EL (cell line): ENCODE data around the gene PANK4.
A peak's percentile ranks its signal among the peaks of the same experiment; 100 is the strongest.

ENCODE experiments used
- DNase-seq: peaks from one replicate; pipeline ENCODE4 v3.0.0-alpha.2; 2016

The PANK4 gene

GRCh38 chr1:2494323-2494693 lies 32.1 kb downstream of the PANK4 start:
- DNase-seq = peak; percentile 87

- no peak for DNase-seq
Measured at GRCh38 chr1:2493691-2494322, 32.6 kb downstream of the PANK4 start.

GRCh38 chr1:2493218-2493617 lies 33.2 kb downstream of the PANK4 start:
- DNase-seq = no peak

GRCh38 chr1:2492091-2492490 lies 34.3 kb downstream of the PANK4 start:
- DNase-seq = no peak

GRCh38 chr1:2489615-2490014 lies 36.8 kb downstream of the PANK4 start:
- no peak for DNase-seq

GRCh38 chr1:2488688-2489087 lies 37.7 kb downstream of the PANK4 start:
- no peak for DNase-seq

- DNase-seq = no peak
Measured at GRCh38 chr1:2486558-2486957, 39.8 kb downstream of the PANK4 start.

- no peak for DNase-seq
Measured at GRCh38 chr1:2486041-2486440, 40.4 kb downstream of the PANK4 start.

GRCh38 chr1:2483970-2484369 lies 42.4 kb downstream of the PANK4 start:
- no peak for DNase-seq

- no peak for DNase-seq
Measured at GRCh38 chr1:2483026-2483425, 43.4 kb downstream of the PANK4 start.

GRCh38 chr1:2482588-2482987 lies 43.8 kb downstream of the PANK4 start:
- no peak for DNase-seq

GRCh38 chr1:2481885-2482284 lies 44.5 kb downstream of the PANK4 start:
- no peak for DNase-seq

- no peak for DNase-seq
Measured at GRCh38 chr1:2480986-2481364, 45.4 kb downstream of the PANK4 start.

GRCh38 chr1:2480236-2480985 lies 46.0 kb downstream of the PANK4 start:
- DNase-seq = no peak

- no peak for DNase-seq
Measured at GRCh38 chr1:2479618-2480017, 46.8 kb downstream of the PANK4 start.

GRCh38 chr1:2479186-2479585 lies 47.2 kb downstream of the PANK4 start:
- no peak for DNase-seq

GRCh38 chr1:2477791-2478499 lies 48.5 kb downstream of the PANK4 start:
- no peak for DNase-seq

- DNase-seq = no peak
Measured at GRCh38 chr1:2477309-2477708, 49.1 kb downstream of the PANK4 start.

GRCh38 chr1:2476061-2476999 lies 50.1 kb downstream of the PANK4 start, which contains the start of gene PLCH2:
TSS of gene PLCH2 (plus strand) at chr1:2476289. CDS start at chr1:2476589, 300 bp downstream.
- DNase-seq = no peak

GRCh38 chr1:2475571-2475970 lies 50.8 kb downstream of the PANK4 start:
- DNase-seq = no peak

- no peak for DNase-seq
Measured at GRCh38 chr1:2474933-2475371, 51.4 kb downstream of the PANK4 start.

GRCh38 chr1:2474104-2474844 lies 52.1 kb downstream of the PANK4 start:
- no peak for DNase-seq
